Measurements from ENCODE around the gene SLC16A9.

The SLC16A9 gene

DNA sequence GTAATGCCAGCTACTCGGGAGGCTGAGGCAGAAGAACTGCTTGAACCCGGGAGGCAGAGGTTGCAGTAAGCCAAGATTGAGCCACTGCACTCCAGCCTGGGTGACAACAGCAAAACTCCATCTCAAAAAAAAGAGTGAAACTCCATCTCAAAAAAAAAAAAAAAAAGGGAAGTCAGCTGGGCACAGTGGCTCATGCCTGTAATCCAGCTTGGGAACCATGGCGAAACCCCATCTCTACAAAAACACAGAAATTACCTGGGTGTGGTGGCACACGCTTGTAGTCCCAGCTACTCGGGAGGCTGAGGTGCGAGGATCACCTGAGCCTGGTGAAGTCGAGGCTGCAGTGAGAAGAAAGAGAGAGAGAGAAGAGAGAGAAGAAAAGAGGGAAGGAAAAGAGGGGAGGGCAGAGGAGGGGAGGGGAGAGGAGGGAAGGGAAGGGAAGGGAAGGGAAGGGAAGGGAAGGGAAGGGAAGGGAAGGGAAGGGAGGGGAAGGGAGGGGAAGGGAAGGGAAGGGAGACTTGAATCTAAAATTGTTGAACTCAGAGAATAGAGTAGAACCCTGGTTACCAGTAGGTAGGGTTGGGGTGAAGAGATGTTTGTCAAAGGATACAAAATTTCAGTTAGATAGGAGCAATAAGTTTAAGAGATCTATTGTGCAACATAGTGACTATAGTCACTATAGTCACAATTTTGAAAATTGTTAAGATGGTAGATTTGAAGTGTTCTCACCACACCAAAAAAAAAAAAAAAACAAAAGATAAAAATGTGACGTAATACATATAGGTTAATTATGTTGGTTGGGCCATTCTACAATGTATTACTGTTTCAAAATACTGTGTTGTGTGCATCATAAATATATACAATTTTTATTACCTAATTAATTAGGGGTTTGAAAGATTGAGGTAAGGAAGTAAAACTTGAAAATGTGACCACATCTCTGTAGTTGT, 2.5 kb downstream of the SLC16A9 start (continued):
- no peak for TF ChIP-seq BACH2 (CRISPR knock-in tag; IDR thresholded peaks at IDR 0.05; ENCODE audit: borderline replicate concordance)

GRCh38 chr10:59705931-59706330, 3.7 kb downstream of the SLC16A9 start:
- TF ChIP-seq SNAI2 (CRISPR knock-in tag; IDR thresholded peaks at IDR 0.05) (no peak), ISL1 (CRISPR knock-in tag; IDR thresholded peaks at IDR 0.05) (no peak), OSR1 (CRISPR knock-in tag; IDR thresholded peaks at IDR 0.05) (no peak), ZNF8 (CRISPR knock-in tag; IDR thresholded peaks at IDR 0.05) (no peak), RARB (CRISPR knock-in tag; IDR thresholded peaks at IDR 0.05) (no peak), ZFP3 (CRISPR knock-in tag; IDR thresholded peaks at IDR 0.05) (no peak), ARNTL (CRISPR knock-in tag; IDR thresholded peaks at IDR 0.05; ENCODE audit: borderline replicate concordance, low read depth) (no peak), BACH2 (CRISPR knock-in tag; IDR thresholded peaks at IDR 0.05; ENCODE audit: borderline replicate concordance) (no peak), TSHZ2 (CRISPR knock-in tag; IDR thresholded peaks at IDR 0.05) (no peak), ZNF565 (CRISPR knock-in tag; conservative IDR thresholded peaks at IDR 0.05; ENCODE audit: low read depth) (no peak), ESRRG (CRISPR knock-in tag; IDR thresholded peaks at IDR 0.05) (no peak), POU6F1 (CRISPR knock-in tag; IDR thresholded peaks at IDR 0.05; ENCODE audit: borderline replicate concordance, low read depth) (no peak), GLIS3 (CRISPR knock-in tag; IDR thresholded peaks at IDR 0.05) (no peak), PPARA (CRISPR knock-in tag; IDR thresholded peaks at IDR 0.05; ENCODE audit: borderline replicate concordance) (no peak)
- TF ChIP-seq, protein P1, sequence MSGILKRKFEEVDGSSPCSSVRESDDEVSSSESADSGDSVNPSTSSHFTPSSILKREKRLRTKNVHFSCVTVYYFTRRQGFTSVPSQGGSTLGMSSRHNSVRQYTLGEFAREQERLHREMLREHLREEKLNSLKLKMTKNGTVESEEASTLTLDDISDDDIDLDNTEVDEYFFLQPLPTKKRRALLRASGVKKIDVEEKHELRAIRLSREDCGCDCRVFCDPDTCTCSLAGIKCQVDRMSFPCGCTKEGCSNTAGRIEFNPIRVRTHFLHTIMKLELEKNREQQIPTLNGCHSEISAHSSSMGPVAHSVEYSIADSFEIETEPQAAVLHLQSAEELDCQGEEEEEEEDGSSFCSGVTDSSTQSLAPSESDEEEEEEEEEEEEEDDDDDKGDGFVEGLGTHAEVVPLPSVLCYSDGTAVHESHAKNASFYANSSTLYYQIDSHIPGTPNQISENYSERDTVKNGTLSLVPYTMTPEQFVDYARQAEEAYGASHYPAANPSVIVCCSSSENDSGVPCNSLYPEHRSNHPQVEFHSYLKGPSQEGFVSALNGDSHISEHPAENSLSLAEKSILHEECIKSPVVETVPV (CRISPR knock-in tag; IDR thresholded peaks at IDR 0.05), result no peak
- TF ChIP-seq, protein P2, sequence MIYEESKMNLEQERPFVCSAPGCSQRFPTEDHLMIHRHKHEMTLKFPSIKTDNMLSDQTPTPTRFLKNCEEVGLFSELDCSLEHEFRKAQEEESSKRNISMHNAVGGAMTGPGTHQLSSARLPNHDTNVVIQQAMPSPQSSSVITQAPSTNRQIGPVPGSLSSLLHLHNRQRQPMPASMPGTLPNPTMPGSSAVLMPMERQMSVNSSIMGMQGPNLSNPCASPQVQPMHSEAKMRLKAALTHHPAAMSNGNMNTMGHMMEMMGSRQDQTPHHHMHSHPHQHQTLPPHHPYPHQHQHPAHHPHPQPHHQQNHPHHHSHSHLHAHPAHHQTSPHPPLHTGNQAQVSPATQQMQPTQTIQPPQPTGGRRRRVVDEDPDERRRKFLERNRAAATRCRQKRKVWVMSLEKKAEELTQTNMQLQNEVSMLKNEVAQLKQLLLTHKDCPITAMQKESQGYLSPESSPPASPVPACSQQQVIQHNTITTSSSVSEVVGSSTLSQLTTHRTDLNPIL (CRISPR knock-in tag; IDR thresholded peaks at IDR 0.05; ENCODE audit: low read depth), result no peak
- ATAC-seq, result no peak

DNA sequence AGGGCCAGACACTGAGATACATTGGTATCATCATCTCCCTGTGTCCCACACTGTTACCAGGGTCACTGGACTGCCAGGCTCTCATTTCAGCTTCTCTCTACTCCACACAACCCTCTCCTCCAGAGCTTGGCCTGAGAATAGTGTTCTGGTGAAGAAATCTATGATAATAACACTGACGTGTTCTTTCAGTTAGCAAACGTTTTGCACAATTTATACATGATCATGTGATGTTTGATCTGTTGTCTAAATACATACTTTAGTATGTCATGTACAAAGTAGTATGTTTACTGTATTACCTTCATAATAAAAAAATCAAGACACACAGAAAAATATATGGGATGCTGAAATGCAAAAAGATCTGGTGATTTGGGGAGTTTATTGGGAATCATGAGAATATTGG, 5.0 kb downstream of the SLC16A9 start:
- TF ChIP-seq ISL1 (CRISPR knock-in tag; IDR thresholded peaks at IDR 0.05) (no peak), ZFP30 (CRISPR knock-in tag; IDR thresholded peaks at IDR 0.05) (no peak), ZNF565 (CRISPR knock-in tag; conservative IDR thresholded peaks at IDR 0.05; ENCODE audit: low read depth) (no peak), CSDC2 (CRISPR knock-in tag; IDR thresholded peaks at IDR 0.05) (no peak), OSR1 (CRISPR knock-in tag; IDR thresholded peaks at IDR 0.05) (no peak)
- TF ChIP-seq, protein P2 (CRISPR knock-in tag; IDR thresholded peaks at IDR 0.05; ENCODE audit: low read depth), result no peak
- no peak for ATAC-seq

DNA sequence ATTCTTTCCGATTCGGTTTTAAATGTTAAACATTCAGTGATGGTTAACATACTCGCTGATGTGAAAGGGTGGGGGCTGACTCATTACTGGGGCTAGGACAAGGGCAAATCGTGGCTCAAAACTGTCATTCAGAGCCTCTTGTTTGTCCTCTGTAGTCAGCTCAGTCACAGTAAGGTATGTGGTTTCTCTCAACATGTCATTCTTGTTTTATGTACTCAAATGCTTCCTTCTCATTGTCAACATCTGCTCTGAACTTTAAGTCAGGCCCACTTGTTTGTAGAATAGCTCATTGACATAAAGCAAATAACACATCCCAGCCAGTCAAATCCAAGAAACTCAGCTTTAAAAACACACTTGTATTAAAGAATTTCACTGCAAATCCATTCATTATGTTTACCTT, 7.3 kb downstream of the SLC16A9 start:
- ATAC-seq, result no peak
- no peak for TF ChIP-seq POU6F1 (CRISPR knock-in tag; IDR thresholded peaks at IDR 0.05; ENCODE audit: borderline replicate concordance, low read depth)
- TF ChIP-seq ESRRG (CRISPR knock-in tag; IDR thresholded peaks at IDR 0.05), result no peak
- TF ChIP-seq ZNF8 (CRISPR knock-in tag; IDR thresholded peaks at IDR 0.05), result no peak
- TF ChIP-seq ZC3H10 (CRISPR knock-in tag; IDR thresholded peaks at IDR 0.05), result no peak
- no peak for TF ChIP-seq ISL1 (CRISPR knock-in tag; IDR thresholded peaks at IDR 0.05)
- TF ChIP-seq, protein P2 (CRISPR knock-in tag; IDR thresholded peaks at IDR 0.05; ENCODE audit: low read depth), result no peak
- no peak for TF ChIP-seq ZNF70 (CRISPR knock-in tag; IDR thresholded peaks at IDR 0.05)
- TF ChIP-seq BACH2 (CRISPR knock-in tag; IDR thresholded peaks at IDR 0.05; ENCODE audit: borderline replicate concordance), result no peak
- TF ChIP-seq, protein P3, sequence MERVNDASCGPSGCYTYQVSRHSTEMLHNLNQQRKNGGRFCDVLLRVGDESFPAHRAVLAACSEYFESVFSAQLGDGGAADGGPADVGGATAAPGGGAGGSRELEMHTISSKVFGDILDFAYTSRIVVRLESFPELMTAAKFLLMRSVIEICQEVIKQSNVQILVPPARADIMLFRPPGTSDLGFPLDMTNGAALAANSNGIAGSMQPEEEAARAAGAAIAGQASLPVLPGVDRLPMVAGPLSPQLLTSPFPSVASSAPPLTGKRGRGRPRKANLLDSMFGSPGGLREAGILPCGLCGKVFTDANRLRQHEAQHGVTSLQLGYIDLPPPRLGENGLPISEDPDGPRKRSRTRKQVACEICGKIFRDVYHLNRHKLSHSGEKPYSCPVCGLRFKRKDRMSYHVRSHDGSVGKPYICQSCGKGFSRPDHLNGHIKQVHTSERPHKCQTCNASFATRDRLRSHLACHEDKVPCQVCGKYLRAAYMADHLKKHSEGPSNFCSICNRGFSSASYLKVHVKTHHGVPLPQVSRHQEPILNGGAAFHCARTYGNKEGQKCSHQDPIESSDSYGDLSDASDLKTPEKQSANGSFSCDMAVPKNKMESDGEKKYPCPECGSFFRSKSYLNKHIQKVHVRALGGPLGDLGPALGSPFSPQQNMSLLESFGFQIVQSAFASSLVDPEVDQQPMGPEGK (CRISPR knock-in tag; IDR thresholded peaks at IDR 0.05; ENCODE audit: borderline replicate concordance), result no peak
- TF ChIP-seq ZFP30 (CRISPR knock-in tag; IDR thresholded peaks at IDR 0.05), result no peak
